Skeletal muscle tissue (tissue), 4 donors: ENCODE measurements around the gene ATG7. TPM values are rescaled to one million over a fixed set of nuclear protein-coding genes. Genes with fewer than 3 reads are reported as not detected.

Source experiments
- H3K27ac ChIP-seq: one replicate; pipeline ENCODE4 v1.7.0; 2013; ENCODE audit warnings: mild to moderate bottlenecking, low read depth, low read length, inconsistent platforms
- H3K27me3 ChIP-seq, 3 donors: one replicate each; pipeline ENCODE4 v1.7.0; 2013; ENCODE audit warnings: low read length in 3 of 3; ENCODE audit not compliant: control insufficient read depth in 3 of 3, insufficient read depth in 3 of 3
- H3K36me3 ChIP-seq, 3 donors: one replicate each; pipeline ENCODE4 v1.7.0; 2013; ENCODE audit warnings: low read length in 3 of 3; ENCODE audit not compliant: control insufficient read depth in 3 of 3, insufficient read depth in 3 of 3
- H3K4me1 ChIP-seq, 3 donors: one replicate each; pipeline ENCODE4 v1.7.0; 2013; ENCODE audit warnings: low read length in 3 of 3, mild to moderate bottlenecking in 3 of 3; ENCODE audit not compliant: control insufficient read depth in 3 of 3, insufficient read depth in 3 of 3
- H3K4me3 ChIP-seq, 3 donors: one replicate each; pipeline ENCODE4 v1.7.0; 2013; ENCODE audit warnings: low read length in 3 of 3
- H3K9ac ChIP-seq, 3 donors: one replicate each; pipeline ENCODE4 v1.7.0; 2013; ENCODE audit warnings: low read length in 3 of 3, mild to moderate bottlenecking in 3 of 3, moderate library complexity in 2 of 3, low read depth in 1 of 3
- H3K9me3 ChIP-seq, 3 donors: one replicate each; pipeline ENCODE4 v1.7.0; 2013; ENCODE audit warnings: low read length in 3 of 3; ENCODE audit not compliant: control insufficient read depth in 3 of 3
- total RNA-seq: library from RNA; depleted of rRNA; stranded (reverse); fragments of >200 nt; gene quantifications from one replicate; pipeline ENCODE4 v1.2.3, GENCODE V29; 2014
- donor health status: Osteomylitis.

The ATG7 gene
- total RNA-seq, 1 donor from 2014 or later = 48.0 TPM

DNA sequence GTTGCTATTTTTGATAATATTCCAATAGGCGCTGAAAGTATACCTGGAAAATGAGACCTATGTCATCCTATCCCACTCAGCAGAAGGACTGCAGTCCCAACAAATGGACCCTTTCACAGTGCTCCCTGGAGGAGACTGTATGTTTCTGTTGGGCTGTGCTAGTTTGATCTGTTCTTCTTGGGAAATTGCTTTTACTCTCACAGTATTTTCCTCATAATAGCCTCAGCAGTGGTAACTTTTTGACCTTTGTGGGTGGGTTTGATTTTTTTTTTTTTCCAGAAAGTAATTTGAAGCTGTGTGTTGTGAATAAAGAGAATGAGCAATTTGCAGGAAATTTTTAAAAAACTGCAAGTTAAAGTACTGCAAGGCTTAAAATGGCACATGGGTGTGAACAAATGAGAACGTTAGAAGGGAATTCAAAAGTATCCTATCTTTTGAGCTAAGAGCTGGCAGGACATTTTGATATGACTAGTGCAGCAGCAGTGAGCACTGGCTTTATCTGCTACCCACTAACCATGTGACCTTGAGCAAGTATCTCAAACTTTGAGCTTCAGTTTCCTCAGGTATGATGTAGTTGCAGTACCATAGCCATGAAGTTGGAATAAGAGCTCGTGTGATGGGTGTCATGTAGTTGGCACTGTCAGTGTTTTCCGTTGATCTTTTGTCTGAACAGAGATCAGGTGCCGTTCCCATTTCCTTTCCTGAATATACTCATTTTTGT is 118.4 kb downstream of the ATG7 start:
- Histone ChIP-seq H3K4me1 (peaks cover 15 to 23% (median 18%) of the 10 kb centered on the region in 3 donors), H3K27ac (no peak overlapping the region), H3K9me3 (no peaks in the 10 kb centered on the region), H3K9ac (no peak overlapping the region), H3K36me3 (no peaks in the 10 kb centered on the region), H3K27me3 (no peaks in the 10 kb centered on the region), H3K4me3 (no peak overlapping the region)

DNA sequence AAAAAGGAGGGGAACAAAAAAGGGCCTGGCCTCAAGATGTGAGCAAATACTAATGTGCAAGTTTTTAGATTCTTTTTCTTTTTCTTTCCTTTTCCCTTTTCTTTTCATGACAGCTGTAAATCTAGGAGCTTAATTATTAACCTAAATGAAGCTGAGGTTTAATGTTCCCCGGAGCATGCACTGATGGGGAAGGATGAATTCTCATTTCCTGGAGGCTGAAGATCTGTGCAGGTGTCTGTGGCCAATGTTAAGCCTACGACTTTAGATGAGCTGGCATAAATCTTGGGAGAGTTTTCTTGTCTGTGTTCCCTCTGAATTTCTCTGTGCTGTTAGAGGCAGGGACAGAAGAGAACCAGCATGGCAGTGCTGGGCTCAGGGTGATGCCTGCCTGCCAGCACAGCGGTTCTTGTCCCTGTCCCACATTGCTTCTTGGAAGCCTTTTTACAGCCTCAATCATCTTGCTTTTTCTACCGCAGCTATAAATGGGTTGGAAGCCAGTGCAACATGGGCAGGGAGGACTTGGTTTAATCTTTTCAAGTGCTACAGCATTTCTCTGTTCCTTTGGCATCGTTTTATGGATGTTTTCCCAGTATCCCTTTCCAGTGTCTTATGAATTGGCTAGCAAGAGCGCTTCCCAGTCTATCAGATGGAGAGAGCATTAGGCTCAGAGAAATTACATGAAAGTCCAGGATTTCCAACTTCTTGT is 119.1 kb downstream of the ATG7 start:
- Histone ChIP-seq H3K9me3 (no peaks in the 10 kb centered on the region), H3K4me1 (peaks cover 10 to 17% (median 11%) of the 10 kb centered on the region in 3 donors), H3K27me3 (no peaks in the 10 kb centered on the region), H3K9ac (no peak overlapping the region), H3K27ac (no peak overlapping the region), H3K36me3 (no peaks in the 10 kb centered on the region), H3K4me3 (no peak overlapping the region)

GRCh38 chr3:11392014-11392859 is 120.0 kb downstream of the ATG7 start:
- H3K27me3 ChIP-seq = no peaks in the 10 kb centered on the region
- no peak overlapping the region for H3K4me3 ChIP-seq
- no peak overlapping the region for H3K9ac ChIP-seq
- no peak overlapping the region for H3K27ac ChIP-seq
- H3K4me1 ChIP-seq = peaks cover 9 to 12% (median 11%) of the 10 kb centered on the region in 3 donors
- no peaks in the 10 kb centered on the region for H3K9me3 ChIP-seq
- H3K36me3 ChIP-seq = no peaks in the 10 kb centered on the region

- Histone ChIP-seq H3K36me3 (no peaks in the 10 kb centered on the region), H3K27ac (no peak overlapping the region), H3K9me3 (no peaks in the 10 kb centered on the region), H3K27me3 (no peaks in the 10 kb centered on the region), H3K4me1 (peaks cover 9 to 12% (median 11%) of the 10 kb centered on the region in 3 donors), H3K9ac (no peak overlapping the region), H3K4me3 (no peak overlapping the region)
Observed at GRCh38 chr3:11392860-11393114, 120.6 kb downstream of the ATG7 start.

DNA sequence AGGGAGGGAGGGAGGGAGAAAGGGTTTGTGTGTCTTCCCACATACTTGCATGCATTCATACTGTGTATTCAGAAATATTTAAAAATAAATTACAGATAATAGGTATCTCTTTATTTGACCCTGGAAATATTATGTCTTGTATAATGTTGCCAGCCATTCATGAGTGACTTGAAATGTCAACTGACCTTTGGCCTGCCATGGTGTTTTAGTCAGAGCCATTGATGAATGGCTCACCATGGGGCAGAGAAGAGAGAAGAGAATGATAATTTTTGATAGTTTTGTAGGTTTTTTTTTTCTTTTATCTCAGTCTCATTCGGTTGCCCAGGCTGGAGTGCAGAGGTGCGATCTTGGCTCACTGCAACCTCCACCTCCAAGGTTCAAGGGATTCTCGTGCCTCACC is 121.2 kb downstream of the ATG7 start:
- H3K27ac ChIP-seq = no peak overlapping the region
- no peaks in the 10 kb centered on the region for H3K36me3 ChIP-seq
- no peak overlapping the region for H3K4me3 ChIP-seq
- H3K27me3 ChIP-seq = no peaks in the 10 kb centered on the region
- peaks cover 9 to 12% (median 11%) of the 10 kb centered on the region in 3 donors for H3K4me1 ChIP-seq
- no peak overlapping the region for H3K9ac ChIP-seq
- H3K9me3 ChIP-seq = no peaks in the 10 kb centered on the region

GRCh38 chr3:11394392-11394791 is 122.2 kb downstream of the ATG7 start:
- Histone ChIP-seq H3K27me3 (no peaks in the 10 kb centered on the region), H3K36me3 (no peaks in the 10 kb centered on the region), H3K9ac (no peak overlapping the region), H3K4me1 (peaks cover 9 to 12% (median 11%) of the 10 kb centered on the region in 3 donors), H3K27ac (no peak overlapping the region), H3K4me3 (no peak overlapping the region), H3K9me3 (no peaks in the 10 kb centered on the region)

DNA sequence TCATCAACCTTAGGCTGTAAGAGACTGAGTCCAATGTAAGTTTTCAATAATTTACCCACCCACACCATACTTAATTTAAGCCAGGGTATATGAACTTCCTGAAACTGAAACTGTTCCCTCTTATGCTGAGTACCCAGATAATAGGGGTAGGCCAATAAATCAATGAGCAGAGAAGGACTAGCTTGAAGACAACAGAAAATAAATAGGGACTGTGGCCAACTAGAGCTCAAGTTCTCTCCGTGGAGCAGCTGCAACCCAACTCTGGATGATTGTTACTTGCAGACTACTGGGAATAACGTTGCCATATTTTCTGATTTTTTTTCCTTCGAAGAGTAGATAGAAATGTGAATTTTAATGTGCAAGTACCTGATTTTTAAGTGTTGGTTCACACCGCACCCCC is 128.0 kb downstream of the ATG7 start:
- Histone ChIP-seq H3K4me3 (no peak overlapping the region), H3K9me3 (no peaks in the 10 kb centered on the region), H3K36me3 (no peaks in the 10 kb centered on the region), H3K9ac (no peak overlapping the region), H3K27ac (no peak overlapping the region), H3K4me1 (no peaks in the 10 kb centered on the region), H3K27me3 (no peaks in the 10 kb centered on the region)

- no peaks in the 10 kb centered on the region for H3K36me3 ChIP-seq
- no peaks in the 10 kb centered on the region for H3K9me3 ChIP-seq
- H3K4me3 ChIP-seq = no peak overlapping the region
- H3K9ac ChIP-seq = no peak overlapping the region
- H3K27me3 ChIP-seq = no peaks in the 10 kb centered on the region
- H3K4me1 ChIP-seq = no peaks in the 10 kb centered on the region
- H3K27ac ChIP-seq = no peak overlapping the region
Observed at GRCh38 chr3:11401434-11401833, 129.2 kb downstream of the ATG7 start.

DNA sequence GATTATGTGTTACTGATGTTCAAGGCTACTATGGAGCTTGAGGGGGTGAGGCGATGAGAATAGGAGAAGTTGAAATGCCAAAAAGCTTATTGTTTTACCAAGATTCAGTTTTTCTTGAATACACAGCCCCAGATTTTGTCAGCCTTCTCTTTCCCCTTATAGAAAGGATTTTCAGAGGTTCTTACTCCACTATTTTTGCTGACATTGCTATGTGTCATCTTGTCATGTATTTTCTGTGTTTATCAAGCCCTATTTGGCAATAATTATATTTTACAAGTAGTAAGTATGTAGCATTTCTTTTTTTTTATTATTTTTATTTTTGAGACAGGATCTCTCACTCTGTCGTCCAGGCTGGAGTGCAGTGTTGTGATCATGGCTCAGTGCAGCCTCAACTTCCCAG is 133.1 kb downstream of the ATG7 start:
- H3K27me3 ChIP-seq = no peaks in the 10 kb centered on the region
- no peaks in the 10 kb centered on the region for H3K9me3 ChIP-seq
- no peaks in the 10 kb centered on the region for H3K4me1 ChIP-seq
- H3K36me3 ChIP-seq = peaks cover 0 to 5% (median 0%) of the 10 kb centered on the region in 3 donors
- H3K4me3 ChIP-seq = no peak overlapping the region
- H3K9ac ChIP-seq = no peak overlapping the region
- H3K27ac ChIP-seq = no peak overlapping the region

DNA sequence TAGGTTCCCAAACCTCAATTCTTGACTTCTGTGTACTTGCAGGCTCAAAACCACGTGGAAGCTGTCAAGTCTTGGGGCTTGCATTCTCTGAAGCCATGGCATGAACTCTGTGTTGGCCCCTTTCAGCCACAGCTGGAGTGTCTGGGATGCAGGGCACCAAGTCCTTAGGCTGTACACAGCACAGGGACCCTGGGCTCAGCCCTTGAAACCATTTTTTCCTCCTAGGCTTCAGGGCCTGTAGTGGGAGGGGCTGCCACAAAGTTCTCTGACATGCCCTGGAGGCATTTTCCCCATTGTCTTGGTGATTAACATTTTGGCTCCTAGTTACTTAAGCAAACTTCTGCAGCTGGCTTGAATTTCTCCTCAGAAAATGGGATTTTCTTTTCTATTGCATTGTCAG is 135.4 kb downstream of the ATG7 start:
- Histone ChIP-seq H3K9ac (no peak overlapping the region), H3K4me3 (no peak overlapping the region), H3K36me3 (peaks cover 0 to 5% (median 0%) of the 10 kb centered on the region in 3 donors), H3K4me1 (no peaks in the 10 kb centered on the region), H3K27ac (no peak overlapping the region), H3K9me3 (no peaks in the 10 kb centered on the region), H3K27me3 (no peaks in the 10 kb centered on the region)
